H1 (cell line): ENCODE measurements around the gene SNRNP200. TPM values are rescaled to one million over a fixed set of nuclear protein-coding genes. Genes with fewer than 3 reads are reported as not detected.

ENCODE experiments used
- CTCF ChIA-PET: fragments of 300-600 bp; sonication (Branson Sonifier 250); formaldehyde crosslinking; loops from one replicate; lab custom pipeline; 2021; ENCODE audit not compliant: partially characterized antibody; lab: Charles Lee
- POLR2A ChIA-PET: fragments of 300-600 bp; sonication (Branson Sonifier 250); formaldehyde crosslinking; loops from one replicate; lab custom pipeline; 2021; ENCODE audit warnings: inconsistent platforms; ENCODE audit not compliant: partially characterized antibody; lab: Charles Lee
- DNase-seq, 2 experiments: peaks; one replicate each; pipeline versions ENCODE4 v3.0.0 to v3.0.0-alpha.2; 2010 to 2022; ENCODE audit warnings: low spot score in 2 of 2, low read depth in 1 of 2, mixed read lengths in 1 of 2
- FAIRE-seq: peaks from 2 replicates; lab custom pipeline; 2011; peaks lifted over from hg19 to GRCh38; lab: Jason Lieb, UNC
- H2AFZ ChIP-seq: 2 replicates; pipeline ENCODE4 v1.8.1; 2012; ENCODE audit warnings: low read length, inconsistent platforms
- H2AK5ac ChIP-seq: 2 replicates; pipeline ENCODE4 v1.6.1; 2013; ENCODE audit warnings: low read depth, low read length
- H2BK120ac ChIP-seq: replicated peaks from 2 replicates; pipeline ENCODE3; 2013; ENCODE audit warnings: low read depth, low read length, inconsistent platforms
- H2BK12ac ChIP-seq: 2 replicates; pipeline ENCODE4 v1.6.1; 2013; ENCODE audit warnings: low read depth, low read length
- H2BK15ac ChIP-seq: 2 replicates; pipeline ENCODE4 v1.6.1; 2013; ENCODE audit warnings: low read length
- H2BK20ac ChIP-seq: 2 replicates; pipeline ENCODE4 v1.6.1; 2013; ENCODE audit warnings: low read length
- H2BK5ac ChIP-seq: 2 replicates; pipeline ENCODE4 v1.6.1; 2013; ENCODE audit warnings: low read depth, low read length
- H3K14ac ChIP-seq: 2 replicates; pipeline ENCODE4 v1.6.1; 2013; ENCODE audit warnings: inconsistent platforms; ENCODE audit not compliant: insufficient read length
- H3K18ac ChIP-seq: 2 replicates; pipeline ENCODE4 v1.6.1; 2013; ENCODE audit warnings: low read length; ENCODE audit errors: extremely low read depth
- H3K23ac ChIP-seq: 2 replicates; pipeline ENCODE4 v1.6.1; 2013; ENCODE audit warnings: inconsistent platforms; ENCODE audit not compliant: insufficient read length
- H3K23me2 ChIP-seq: 2 replicates; pipeline ENCODE4 v1.6.1; 2013; ENCODE audit warnings: low read depth, low read length
- H3K27ac ChIP-seq: 2 replicates; pipeline ENCODE4 v1.6.1; 2011; ENCODE audit warnings: low read depth, low read length, inconsistent platforms
- H3K27me3 ChIP-seq, 4 experiments: replicated peaks in 1 of 4; 1 replicate in 1 of 4; 2 replicates in 3 of 4; pipeline versions ENCODE4 v1.6.1 to v1.8.1; 2011 to 2013; ENCODE audit warnings: low read length in 3 of 4, mild to moderate bottlenecking in 3 of 4, inconsistent platforms in 2 of 4, mixed read lengths in 2 of 4, moderate library complexity in 1 of 4; ENCODE audit not compliant: control insufficient read depth in 3 of 4, insufficient read depth in 3 of 4; ENCODE audit errors: extremely low read depth in 1 of 4
- H3K36me3 ChIP-seq, 4 experiments: 2 replicates each; pipeline versions ENCODE4 v1.6.1 to v1.8.1; 2011 to 2013; ENCODE audit warnings: mild to moderate bottlenecking in 4 of 4, low read length in 3 of 4, moderate library complexity in 2 of 4, control low read depth in 1 of 4, inconsistent platforms in 1 of 4; ENCODE audit not compliant: insufficient read depth in 4 of 4, control insufficient read depth in 2 of 4
- H3K4ac ChIP-seq: replicated peaks from 2 replicates; pipeline ENCODE3; 2013; ENCODE audit warnings: low read length, low read depth, mixed read lengths, inconsistent platforms; ENCODE audit not compliant: insufficient read length
- H3K4me1 ChIP-seq, 4 experiments: replicated peaks in 1 of 4; 1 replicate in 1 of 4; 2 replicates in 3 of 4; pipeline versions ENCODE4 v1.6.1 to v1.8.1; 2011 to 2013; ENCODE audit warnings: low read length in 3 of 4, inconsistent platforms in 2 of 4, mixed read lengths in 1 of 4; ENCODE audit not compliant: insufficient read depth in 4 of 4, control insufficient read depth in 3 of 4
- H3K4me2 ChIP-seq, 2 experiments: 2 replicates each; pipeline versions ENCODE4 v1.6.1 to v1.8.1; 2011 to 2013; ENCODE audit warnings: low read depth in 2 of 2, low read length in 2 of 2, control low read depth in 1 of 2, inconsistent platforms in 1 of 2, mild to moderate bottlenecking in 1 of 2; ENCODE audit not compliant: insufficient read depth in 1 of 2
- H3K4me3 ChIP-seq, 4 experiments: fragments of 200-600, 300-600 bp in 1 of 4; sonication (generic), shearing (Covaris generic), sonication (Bioruptor Twin) in 1 of 4; 2 replicates each; pipeline versions ENCODE4 v1.5.1 to v1.8.1; 2011 to 2016; ENCODE audit warnings: low read length in 4 of 4, low read depth in 3 of 4, control low read depth in 2 of 4, inconsistent platforms in 2 of 4, mild to moderate bottlenecking in 2 of 4, mixed read lengths in 1 of 4, moderate library complexity in 1 of 4; ENCODE audit not compliant: insufficient read depth in 2 of 4; ENCODE audit errors: extremely low read depth in 1 of 4
- H3K56ac ChIP-seq: replicated peaks from 2 replicates; pipeline ENCODE3; 2013; ENCODE audit warnings: low read depth, mild to moderate bottlenecking, mixed read lengths, low read length, inconsistent platforms; ENCODE audit not compliant: insufficient read length
- H3K79me1 ChIP-seq: 2 replicates; pipeline ENCODE4 v1.6.1; 2013; ENCODE audit warnings: low read depth, low read length, control low read depth
- H3K79me2 ChIP-seq, 2 experiments: 2 replicates each; pipeline versions ENCODE4 v1.6.1 to v1.8.1; 2012 to 2013; ENCODE audit warnings: low read length in 2 of 2, mild to moderate bottlenecking in 2 of 2, inconsistent platforms in 1 of 2; ENCODE audit not compliant: insufficient read depth in 2 of 2, control insufficient read depth in 1 of 2
- H3K9ac ChIP-seq, 4 experiments: replicated peaks in 1 of 4; 1 replicate in 1 of 4; 2 replicates in 3 of 4; pipeline versions ENCODE4 v1.6.1 to v1.8.1; 2011 to 2013; ENCODE audit warnings: low read depth in 3 of 4, low read length in 3 of 4, control low read depth in 2 of 4, mild to moderate bottlenecking in 2 of 4, moderate library complexity in 2 of 4, inconsistent platforms in 1 of 4; ENCODE audit errors: extremely low read depth in 1 of 4
- H3K9me3 ChIP-seq, 2 experiments: 2 replicates each; pipeline versions ENCODE4 v1.6.1 to v1.8.1; 2012 to 2013; ENCODE audit warnings: mild to moderate bottlenecking in 2 of 2, moderate library complexity in 2 of 2, control low read depth in 1 of 2, inconsistent platforms in 1 of 2, low read depth in 1 of 2, low read length in 1 of 2, mixed read lengths in 1 of 2; ENCODE audit not compliant: insufficient read depth in 2 of 2
- H4K20me1 ChIP-seq, 2 experiments: replicated peaks in 1 of 2; 2 replicates each; pipeline versions ENCODE3 to v1.8.1; 2011 to 2013; ENCODE audit warnings: inconsistent platforms in 2 of 2, low read length in 2 of 2, mild to moderate bottlenecking in 1 of 2; ENCODE audit not compliant: insufficient read depth in 2 of 2, control insufficient read depth in 1 of 2
- H4K5ac ChIP-seq: 2 replicates; pipeline ENCODE4 v1.6.1; 2013; ENCODE audit warnings: low read length, low read depth, mixed read lengths, inconsistent platforms; ENCODE audit not compliant: insufficient read length
- H4K8ac ChIP-seq: 2 replicates; pipeline ENCODE4 v1.8.0; 2013; ENCODE audit warnings: mild to moderate bottlenecking, moderate library complexity, low read length, inconsistent platforms; ENCODE audit not compliant: insufficient read depth; ENCODE audit errors: extremely low read depth
- H4K91ac ChIP-seq: replicated peaks from 2 replicates; pipeline ENCODE3; 2013; ENCODE audit warnings: low read length, mixed read lengths, inconsistent platforms; ENCODE audit not compliant: insufficient read length
- BCL11A ChIP-seq, 2 experiments: IDR thresholded peaks; one replicate each; pipeline ENCODE4 v1.6.1; 2011; ENCODE audit warnings: low read depth in 2 of 2, low read length in 2 of 2, mild to moderate bottlenecking in 2 of 2
- CBX5 ChIP-seq: fragments of 300-800, 300-1000 bp; sonication (generic); IDR thresholded peaks from 2 replicates; pipeline ENCODE4 v1.7.1; 2016; ENCODE audit warnings: antibody characterized with exemption, low read length, low read depth
- CBX8 ChIP-seq: fragments of 300-800, 300-1000 bp; sonication (generic); IDR thresholded peaks from 2 replicates; pipeline ENCODE4 v1.7.1; 2016; ENCODE audit warnings: low read depth, low read length, borderline replicate concordance
- FOSL1 ChIP-seq: IDR thresholded peaks from 2 replicates; pipeline ENCODE4 v1.6.1; 2011; ENCODE audit warnings: mild to moderate bottlenecking, low read depth, low read length, moderate library complexity; ENCODE audit not compliant: insufficient read depth
- KDM1A ChIP-seq: fragments of 200-600, 300-600 bp; sonication (generic); IDR thresholded peaks from 2 replicates; pipeline ENCODE4 v1.7.1; 2016; ENCODE audit warnings: mild to moderate bottlenecking, low read length, borderline replicate concordance
- KDM4A ChIP-seq: IDR thresholded peaks from one replicate; pipeline ENCODE4 v1.7.1; 2012; ENCODE audit warnings: low read depth, mild to moderate bottlenecking, moderate library complexity, low read length, inconsistent platforms; ENCODE audit not compliant: severe bottlenecking
- POLR2AphosphoS5 ChIP-seq: IDR thresholded peaks from 2 replicates; pipeline ENCODE4 v1.6.1; 2011; ENCODE audit warnings: low read depth, low read length
- POU5F1 ChIP-seq: IDR thresholded peaks from 2 replicates; pipeline ENCODE4 v1.6.1; 2011; ENCODE audit warnings: low read depth, mild to moderate bottlenecking, low read length, moderate library complexity
- RAD21 ChIP-seq, 2 experiments: IDR thresholded peaks in 1 of 2; conservative IDR thresholded peaks in 1 of 2; 2 replicates each; pipeline ENCODE4 v1.6.1; 2011; ENCODE audit warnings: low read depth in 2 of 2, low read length in 2 of 2, improper control_type of control experiment in 1 of 2, inconsistent platforms in 1 of 2, mild to moderate bottlenecking in 1 of 2, moderate library complexity in 1 of 2
- RBBP5 ChIP-seq: IDR thresholded peaks from 2 replicates; pipeline ENCODE4 v1.7.1; 2012; ENCODE audit warnings: low read depth, mild to moderate bottlenecking, inconsistent platforms, low read length, moderate library complexity, borderline replicate concordance
- SIN3A ChIP-seq, 2 experiments: IDR thresholded peaks in 1 of 2; conservative IDR thresholded peaks in 1 of 2; 2 replicates each; pipeline ENCODE4 v1.6.1; 2011 to 2012; ENCODE audit warnings: low read length in 2 of 2, improper control_type of control experiment in 1 of 2, low read depth in 1 of 2, mild to moderate bottlenecking in 1 of 2
- SIRT6 ChIP-seq: IDR thresholded peaks from one replicate; pipeline ENCODE4 v1.7.1; 2012; ENCODE audit warnings: low read length, inconsistent platforms
- WGBS, 2 experiments: shearing (Covaris generic) in 1 of 2; methylation state at CpG; one replicate each; pipeline versions ENCODE4 v1.1.6 to v1.1.7; 2013 to 2015; ENCODE audit warnings: low lambda C conversion rate in 2 of 2, mixed read lengths in 2 of 2, inconsistent platforms in 1 of 2, low coverage in 1 of 2, missing lambda C conversion rate in 1 of 2; ENCODE audit not compliant: insufficient replicate concordance in 2 of 2, insufficient coverage in 1 of 2, insufficient read length in 1 of 2; ENCODE audit errors: extremely low coverage in 1 of 2, missing lambda C conversion rate in 1 of 2; 5-methylcytosine and 5-hydroxymethylcytosine counted together
- polyA plus RNA-seq, 7 experiments: library from polyadenylated mRNA; depleted of rRNA in 3 of 7; stranded (reverse) in 5 of 7; unstranded in 2 of 7; fragments of >200 nt in 5 of 7; fragments of 200-250 nt in 2 of 7; gene quantifications; 1 replicate in 5 of 7; 2 replicates in 1 of 7; 4 replicates in 1 of 7; pipeline versions ENCODE4 v1.2.1 to v1.2.3, GENCODE V29; 2011 to 2013; ENCODE audit warnings: missing spikeins in 2 of 7, mixed read lengths in 2 of 7
- total RNA-seq: library from RNA; stranded (reverse); fragmentation: NEBNext Ultra II Directional; extraction: Animal tissue kit (Norgen Biotek cat#: 25700); gene quantifications from 2 replicates; pipeline ENCODE4 v1.2.1, GENCODE V29; 2021

SNRNP200 gene
- total and polyA plus RNA-seq, 2 of the 8 experiments (the other 6 are each of a cell fraction or from before 2014, with no cell fraction given): 190 to 289 TPM

DNA sequence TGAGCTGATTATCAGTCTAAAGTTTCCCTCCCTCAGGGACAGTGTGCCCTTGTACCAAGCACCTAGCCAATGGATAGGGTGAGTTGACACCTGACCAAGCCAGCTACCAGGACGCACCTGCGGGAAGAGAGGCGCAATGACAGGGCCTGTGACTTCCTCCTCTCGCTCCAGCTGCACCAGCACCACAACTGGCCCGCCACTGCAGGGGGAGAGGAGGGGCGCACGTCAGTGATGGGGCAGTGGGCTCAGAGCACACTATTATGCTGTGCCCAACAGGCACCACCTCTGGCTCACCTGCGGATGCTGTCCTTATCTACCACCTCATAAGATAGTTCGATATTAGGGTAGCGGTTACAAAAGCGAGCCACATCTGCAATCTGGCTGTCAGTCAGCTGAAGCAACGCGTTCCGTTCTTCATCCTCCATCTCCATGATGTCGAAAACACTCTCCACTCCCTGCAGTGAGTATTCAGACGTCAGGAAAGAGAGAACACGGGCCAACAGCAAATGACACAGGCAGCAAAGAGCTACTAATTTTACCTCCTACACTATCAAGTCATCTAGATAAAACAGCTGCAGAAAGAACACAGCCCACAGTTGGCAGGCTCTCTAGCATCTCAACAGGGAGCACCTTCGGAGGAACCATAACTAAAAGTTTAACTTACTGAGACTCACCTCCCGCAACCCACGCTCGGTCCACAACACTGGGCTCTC lies 28.4 kb downstream of the SNRNP200 start:
- no peak overlapping the region for H3K4me3 ChIP-seq
- POLR2A ChIA-PET: interaction anchor here (0.6 to 1.7 kb wide), 8 partner anchors 10 to 1154 kb away, joined by 3 to 5 read pairs (median 3); partner anchors contain the start of gene SNRNP200
- H4K5ac ChIP-seq: no peak overlapping the region
- no peak overlapping the region for H2BK120ac ChIP-seq
- FAIRE-seq (no peak), DNase-seq (no peak)
- H3K4me2 ChIP-seq: no peak overlapping the region
- H3K27me3 ChIP-seq: no peaks in the 10 kb centered on the region; a peak in 1 of 7 replicates
- peaks cover 38 to 72% (median 64%) of the 10 kb centered on the region in 4 experiments for H3K36me3 ChIP-seq
- H2BK15ac ChIP-seq: no peak overlapping the region
- 91% methylated on average over 19 of the region's 21 CpGs; no CpG with 5 or more reads in 1 of the 2 experiments for WGBS, 2 experiments
- H4K8ac ChIP-seq: no peak overlapping the region
- no peaks in the 10 kb centered on the region for H3K79me2 ChIP-seq
- H2BK20ac ChIP-seq: no peak overlapping the region
- no peak overlapping the region for H4K91ac ChIP-seq
- H3K27ac ChIP-seq: no peak overlapping the region
- H2BK5ac ChIP-seq: no peak overlapping the region
- H3K79me1 ChIP-seq: no peaks in the 10 kb centered on the region
- no peaks in the 10 kb centered on the region for H3K23me2 ChIP-seq
- peaks cover 0 to 18% of the 10 kb centered on the region in 2 experiments for H4K20me1 ChIP-seq
- H2AK5ac ChIP-seq: no peak overlapping the region
- no peak overlapping the region for H3K18ac ChIP-seq
- no peak overlapping the region for H3K56ac ChIP-seq
- no peak overlapping the region for H3K14ac ChIP-seq
- no peak overlapping the region for H2BK12ac ChIP-seq
- no peak overlapping the region for H3K9ac ChIP-seq
- H3K4me1 ChIP-seq: no peaks in the 10 kb centered on the region
- no peak overlapping the region for H3K4ac ChIP-seq
- H3K9me3 ChIP-seq: no peaks in the 10 kb centered on the region
- CTCF ChIA-PET: interaction anchor here (1.0 to 1.5 kb wide), 3 partner anchors 10 to 23 kb away, joined by 3 to 6 read pairs (median 3); no protein-coding TSS in a partner anchor
- no peak overlapping the region for H3K23ac ChIP-seq
- H2AFZ ChIP-seq: no peak overlapping the region
- TF ChIP-seq FOSL1 (no peak), CBX8 (no peak), KDM4A (no peak), POLR2AphosphoS5 (no peak), RBBP5 (no peak), RAD21 (IDR thresholded peaks at IDR 0.05 in 1 of 2, conservative IDR thresholded peaks at IDR 0.05 in 1 of 2; ENCODE audit: low read depth in 2 of 2, low read length in 2 of 2) (no peak), BCL11A (IDR thresholded peaks at IDR 0.05; ENCODE audit: low read depth in 2 of 2, low read length in 2 of 2) (no peak), CBX5 (no peak), SIN3A (conservative IDR thresholded peaks at IDR 0.05 in 1 of 2, IDR thresholded peaks at IDR 0.05 in 1 of 2; ENCODE audit: low read depth in 1 of 2, low read length in 2 of 2) (no peak), SIRT6 (no peak), POU5F1 (no peak), KDM1A (no peak)
